HG03097 (cell line): ENCODE results near the gene WASHC2A.
"Not testable (repeated sequence)": the region's sequence is repeated elsewhere in the genome, so short reads cannot be mapped to it uniquely, and the experiment has no call there.

Experiments
- ATAC-seq: cut with Tn5 transposase; IDR thresholded peaks from one replicate; pipeline ENCODE4 v1.9.1; 2021; ENCODE audit not compliant: unreplicated experiment, low FRiP score

WASHC2A gene

GRCh38 chr10:50132841-50133240, 65.1 kb downstream of the WASHC2A start:
- ATAC-seq = not testable (repeated sequence)

GRCh38 chr10:50143512-50144174, 75.9 kb downstream of the WASHC2A start:
- not testable (repeated sequence) for ATAC-seq

- ATAC-seq = not testable (repeated sequence)
These were observed 77.8 kb downstream of the WASHC2A start for GRCh38 chr10:50145575-50145974.

- ATAC-seq = no peak
These were observed 85.1 kb downstream of the WASHC2A start for GRCh38 chr10:50152792-50153272.

- not testable (repeated sequence) for ATAC-seq
These were observed 90.1 kb downstream of the WASHC2A start for GRCh38 chr10:50157868-50158267.

GRCh38 chr10:50159856-50160255, 92.1 kb downstream of the WASHC2A start:
- ATAC-seq = not testable (repeated sequence)

GRCh38 chr10:50165038-50165437, 97.3 kb downstream of the WASHC2A start:
- not testable (repeated sequence) for ATAC-seq

GRCh38 chr10:50167833-50168232, 100.1 kb downstream of the WASHC2A start:
- not testable (repeated sequence) for ATAC-seq

GRCh38 chr10:50169506-50169905, 101.8 kb downstream of the WASHC2A start:
- ATAC-seq = not testable (repeated sequence)

- ATAC-seq = not testable (repeated sequence)
These were observed 107.2 kb downstream of the WASHC2A start for GRCh38 chr10:50174788-50175525.
